Measurements from ENCODE around the gene C2orf76. TPM values are rescaled to one million over a fixed set of nuclear protein-coding genes. Genes with fewer than 3 reads are reported as not detected.

The C2orf76 gene
- total and polyA plus RNA-seq, 2 experiments from 2014 or later = 5.8 to 21.6 TPM

DNA sequence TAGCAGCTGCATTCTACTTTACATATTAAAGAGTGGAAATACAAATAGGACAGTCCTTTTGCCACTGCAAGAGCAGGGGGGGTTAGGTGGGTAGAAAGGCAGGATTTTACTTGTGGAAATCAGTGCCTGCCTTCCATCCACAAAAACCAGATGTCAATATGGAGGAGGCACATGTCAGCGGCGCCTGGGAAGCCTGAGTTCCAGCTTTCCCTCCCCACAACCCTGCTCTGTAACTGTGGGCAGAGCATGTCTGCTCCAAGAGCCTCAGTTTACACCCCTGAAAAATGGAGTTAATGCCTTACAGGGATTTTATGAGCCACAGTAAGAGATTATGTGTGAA lies 110.1 kb downstream of the C2orf76 start:
- H3K4me2 ChIP-seq = peak overlapping the region; percentile 55
- 0 out of 3 replicates have a peak overlapping the region, but pooled peaks have one; percentile 36 for H3K4me3 Mint-ChIP-seq

More for the DNA sequence above, 110.1 kb downstream of the C2orf76 start:
- TF ChIP-seq, protein P1, sequence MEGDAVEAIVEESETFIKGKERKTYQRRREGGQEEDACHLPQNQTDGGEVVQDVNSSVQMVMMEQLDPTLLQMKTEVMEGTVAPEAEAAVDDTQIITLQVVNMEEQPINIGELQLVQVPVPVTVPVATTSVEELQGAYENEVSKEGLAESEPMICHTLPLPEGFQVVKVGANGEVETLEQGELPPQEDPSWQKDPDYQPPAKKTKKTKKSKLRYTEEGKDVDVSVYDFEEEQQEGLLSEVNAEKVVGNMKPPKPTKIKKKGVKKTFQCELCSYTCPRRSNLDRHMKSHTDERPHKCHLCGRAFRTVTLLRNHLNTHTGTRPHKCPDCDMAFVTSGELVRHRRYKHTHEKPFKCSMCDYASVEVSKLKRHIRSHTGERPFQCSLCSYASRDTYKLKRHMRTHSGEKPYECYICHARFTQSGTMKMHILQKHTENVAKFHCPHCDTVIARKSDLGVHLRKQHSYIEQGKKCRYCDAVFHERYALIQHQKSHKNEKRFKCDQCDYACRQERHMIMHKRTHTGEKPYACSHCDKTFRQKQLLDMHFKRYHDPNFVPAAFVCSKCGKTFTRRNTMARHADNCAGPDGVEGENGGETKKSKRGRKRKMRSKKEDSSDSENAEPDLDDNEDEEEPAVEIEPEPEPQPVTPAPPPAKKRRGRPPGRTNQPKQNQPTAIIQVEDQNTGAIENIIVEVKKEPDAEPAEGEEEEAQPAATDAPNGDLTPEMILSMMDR (conservative IDR thresholded peaks at IDR 0.05; ENCODE audit: low read depth in 2 of 2) = no peak
- TF ChIP-seq STAT1 (IDR thresholded peaks at IDR 0.05; ENCODE audit: unreplicated experiment) (no peak), POLR2AphosphoS5 (IDR thresholded peaks at IDR 0.05; ENCODE audit: low read depth) (no peak), NANOG (IDR thresholded peaks at IDR 0.05; ENCODE audit: borderline replicate concordance) (no peak), ZNF331 (CRISPR knock-in tag; IDR thresholded peaks at IDR 0.05; ENCODE audit: low read depth) (no peak), EZH2 (IDR thresholded peaks at IDR 0.05; ENCODE audit: low read depth, unreplicated experiment) (no peak), ZNF114 (CRISPR knock-in tag; IDR thresholded peaks at IDR 0.05) (no peak), JUNB (IDR thresholded peaks at IDR 0.05; ENCODE audit: unreplicated experiment) (no peak), EZH2phosphoT487 (IDR thresholded peaks at IDR 0.05; ENCODE audit: unreplicated experiment) (no peak), CREB1 (CRISPR knock-in tag; IDR thresholded peaks at IDR 0.05; ENCODE audit: low read depth) (no peak)
- TF ChIP-seq, protein P2, sequence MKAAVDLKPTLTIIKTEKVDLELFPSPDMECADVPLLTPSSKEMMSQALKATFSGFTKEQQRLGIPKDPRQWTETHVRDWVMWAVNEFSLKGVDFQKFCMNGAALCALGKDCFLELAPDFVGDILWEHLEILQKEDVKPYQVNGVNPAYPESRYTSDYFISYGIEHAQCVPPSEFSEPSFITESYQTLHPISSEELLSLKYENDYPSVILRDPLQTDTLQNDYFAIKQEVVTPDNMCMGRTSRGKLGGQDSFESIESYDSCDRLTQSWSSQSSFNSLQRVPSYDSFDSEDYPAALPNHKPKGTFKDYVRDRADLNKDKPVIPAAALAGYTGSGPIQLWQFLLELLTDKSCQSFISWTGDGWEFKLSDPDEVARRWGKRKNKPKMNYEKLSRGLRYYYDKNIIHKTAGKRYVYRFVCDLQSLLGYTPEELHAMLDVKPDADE (IDR thresholded peaks at IDR 0.05) = no peak
- TF ChIP-seq, protein P3, sequence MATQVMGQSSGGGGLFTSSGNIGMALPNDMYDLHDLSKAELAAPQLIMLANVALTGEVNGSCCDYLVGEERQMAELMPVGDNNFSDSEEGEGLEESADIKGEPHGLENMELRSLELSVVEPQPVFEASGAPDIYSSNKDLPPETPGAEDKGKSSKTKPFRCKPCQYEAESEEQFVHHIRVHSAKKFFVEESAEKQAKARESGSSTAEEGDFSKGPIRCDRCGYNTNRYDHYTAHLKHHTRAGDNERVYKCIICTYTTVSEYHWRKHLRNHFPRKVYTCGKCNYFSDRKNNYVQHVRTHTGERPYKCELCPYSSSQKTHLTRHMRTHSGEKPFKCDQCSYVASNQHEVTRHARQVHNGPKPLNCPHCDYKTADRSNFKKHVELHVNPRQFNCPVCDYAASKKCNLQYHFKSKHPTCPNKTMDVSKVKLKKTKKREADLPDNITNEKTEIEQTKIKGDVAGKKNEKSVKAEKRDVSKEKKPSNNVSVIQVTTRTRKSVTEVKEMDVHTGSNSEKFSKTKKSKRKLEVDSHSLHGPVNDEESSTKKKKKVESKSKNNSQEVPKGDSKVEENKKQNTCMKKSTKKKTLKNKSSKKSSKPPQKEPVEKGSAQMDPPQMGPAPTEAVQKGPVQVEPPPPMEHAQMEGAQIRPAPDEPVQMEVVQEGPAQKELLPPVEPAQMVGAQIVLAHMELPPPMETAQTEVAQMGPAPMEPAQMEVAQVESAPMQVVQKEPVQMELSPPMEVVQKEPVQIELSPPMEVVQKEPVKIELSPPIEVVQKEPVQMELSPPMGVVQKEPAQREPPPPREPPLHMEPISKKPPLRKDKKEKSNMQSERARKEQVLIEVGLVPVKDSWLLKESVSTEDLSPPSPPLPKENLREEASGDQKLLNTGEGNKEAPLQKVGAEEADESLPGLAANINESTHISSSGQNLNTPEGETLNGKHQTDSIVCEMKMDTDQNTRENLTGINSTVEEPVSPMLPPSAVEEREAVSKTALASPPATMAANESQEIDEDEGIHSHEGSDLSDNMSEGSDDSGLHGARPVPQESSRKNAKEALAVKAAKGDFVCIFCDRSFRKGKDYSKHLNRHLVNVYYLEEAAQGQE (IDR thresholded peaks at IDR 0.05; ENCODE audit: unreplicated experiment) = no peak
- TF ChIP-seq, protein P4, sequence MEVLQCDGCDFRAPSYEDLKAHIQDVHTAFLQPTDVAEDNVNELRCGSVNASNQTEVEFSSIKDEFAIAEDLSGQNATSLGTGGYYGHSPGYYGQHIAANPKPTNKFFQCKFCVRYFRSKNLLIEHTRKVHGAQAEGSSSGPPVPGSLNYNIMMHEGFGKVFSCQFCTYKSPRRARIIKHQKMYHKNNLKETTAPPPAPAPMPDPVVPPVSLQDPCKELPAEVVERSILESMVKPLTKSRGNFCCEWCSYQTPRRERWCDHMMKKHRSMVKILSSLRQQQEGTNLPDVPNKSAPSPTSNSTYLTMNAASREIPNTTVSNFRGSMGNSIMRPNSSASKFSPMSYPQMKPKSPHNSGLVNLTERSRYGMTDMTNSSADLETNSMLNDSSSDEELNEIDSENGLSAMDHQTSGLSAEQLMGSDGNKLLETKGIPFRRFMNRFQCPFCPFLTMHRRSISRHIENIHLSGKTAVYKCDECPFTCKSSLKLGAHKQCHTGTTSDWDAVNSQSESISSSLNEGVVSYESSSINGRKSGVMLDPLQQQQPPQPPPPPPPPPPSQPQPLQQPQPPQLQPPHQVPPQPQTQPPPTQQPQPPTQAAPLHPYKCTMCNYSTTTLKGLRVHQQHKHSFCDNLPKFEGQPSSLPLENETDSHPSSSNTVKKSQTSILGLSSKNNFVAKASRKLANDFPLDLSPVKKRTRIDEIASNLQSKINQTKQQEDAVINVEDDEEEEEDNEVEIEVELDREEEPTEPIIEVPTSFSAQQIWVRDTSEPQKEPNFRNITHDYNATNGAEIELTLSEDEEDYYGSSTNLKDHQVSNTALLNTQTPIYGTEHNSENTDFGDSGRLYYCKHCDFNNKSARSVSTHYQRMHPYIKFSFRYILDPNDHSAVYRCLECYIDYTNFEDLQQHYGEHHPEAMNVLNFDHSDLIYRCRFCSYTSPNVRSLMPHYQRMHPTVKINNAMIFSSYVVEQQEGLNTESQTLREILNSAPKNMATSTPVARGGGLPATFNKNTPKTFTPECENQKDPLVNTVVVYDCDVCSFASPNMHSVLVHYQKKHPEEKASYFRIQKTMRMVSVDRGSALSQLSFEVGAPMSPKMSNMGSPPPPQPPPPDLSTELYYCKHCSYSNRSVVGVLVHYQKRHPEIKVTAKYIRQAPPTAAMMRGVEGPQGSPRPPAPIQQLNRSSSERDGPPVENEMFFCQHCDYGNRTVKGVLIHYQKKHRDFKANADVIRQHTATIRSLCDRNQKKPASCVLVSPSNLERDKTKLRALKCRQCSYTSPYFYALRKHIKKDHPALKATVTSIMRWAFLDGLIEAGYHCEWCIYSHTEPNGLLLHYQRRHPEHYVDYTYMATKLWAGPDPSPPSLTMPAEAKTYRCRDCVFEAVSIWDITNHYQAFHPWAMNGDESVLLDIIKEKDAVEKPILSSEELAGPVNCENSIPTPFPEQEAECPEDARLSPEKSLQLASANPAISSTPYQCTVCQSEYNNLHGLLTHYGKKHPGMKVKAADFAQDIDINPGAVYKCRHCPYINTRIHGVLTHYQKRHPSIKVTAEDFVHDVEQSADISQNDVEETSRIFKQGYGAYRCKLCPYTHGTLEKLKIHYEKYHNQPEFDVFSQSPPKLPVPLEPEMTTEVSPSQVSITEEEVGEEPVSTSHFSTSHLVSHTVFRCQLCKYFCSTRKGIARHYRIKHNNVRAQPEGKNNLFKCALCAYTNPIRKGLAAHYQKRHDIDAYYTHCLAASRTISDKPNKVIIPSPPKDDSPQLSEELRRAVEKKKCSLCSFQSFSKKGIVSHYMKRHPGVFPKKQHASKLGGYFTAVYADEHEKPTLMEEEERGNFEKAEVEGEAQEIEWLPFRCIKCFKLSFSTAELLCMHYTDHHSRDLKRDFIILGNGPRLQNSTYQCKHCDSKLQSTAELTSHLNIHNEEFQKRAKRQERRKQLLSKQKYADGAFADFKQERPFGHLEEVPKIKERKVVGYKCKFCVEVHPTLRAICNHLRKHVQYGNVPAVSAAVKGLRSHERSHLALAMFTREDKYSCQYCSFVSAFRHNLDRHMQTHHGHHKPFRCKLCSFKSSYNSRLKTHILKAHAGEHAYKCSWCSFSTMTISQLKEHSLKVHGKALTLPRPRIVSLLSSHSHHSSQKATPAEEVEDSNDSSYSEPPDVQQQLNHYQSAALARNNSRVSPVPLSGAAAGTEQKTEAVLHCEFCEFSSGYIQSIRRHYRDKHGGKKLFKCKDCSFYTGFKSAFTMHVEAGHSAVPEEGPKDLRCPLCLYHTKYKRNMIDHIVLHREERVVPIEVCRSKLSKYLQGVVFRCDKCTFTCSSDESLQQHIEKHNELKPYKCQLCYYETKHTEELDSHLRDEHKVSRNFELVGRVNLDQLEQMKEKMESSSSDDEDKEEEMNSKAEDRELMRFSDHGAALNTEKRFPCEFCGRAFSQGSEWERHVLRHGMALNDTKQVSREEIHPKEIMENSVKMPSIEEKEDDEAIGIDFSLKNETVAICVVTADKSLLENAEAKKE (CRISPR knock-in tag; IDR thresholded peaks at IDR 0.05) = no peak
- peaks cover 43% of the 10 kb centered on the region for H3K4me1 ChIP-seq (ENCODE audit: insufficient read depth)
- H4K20me1 ChIP-seq (replicated peaks; ENCODE audit: insufficient read depth) = no peaks in the 10 kb centered on the region
- ATAC-seq = no peak
- peak overlapping the region; percentile 94 for H3K27ac Mint-ChIP-seq
- H3K27ac ChIP-seq (ENCODE audit: low read depth) = peak overlapping the region; percentile 67
- H3K4me3 ChIP-seq = peak overlapping the region; percentile 29
- H3K27me3 ChIP-seq (ENCODE audit: insufficient read depth) = no peaks in the 10 kb centered on the region
- no peaks in the 10 kb centered on the region for H3K9me3 Mint-ChIP-seq
- no peak overlapping the region for H2AFZ ChIP-seq
- peaks cover 57% of the 10 kb centered on the region for H3K4me1 Mint-ChIP-seq
- peaks cover 34% of the 10 kb centered on the region for H3K36me3 Mint-ChIP-seq (ENCODE audit: low read depth)
- H3K79me2 ChIP-seq (replicated peaks; ENCODE audit: insufficient read depth) = no peaks in the 10 kb centered on the region
- DNase-seq (ENCODE audit: low spot score) = no peak
- H3F3A ChIP-seq (replicated peaks; ENCODE audit: low read depth) = peaks cover 6% of the 10 kb centered on the region; the same call in 1 of the 2 replicates
- 0 out of 2 replicates have a peak, but pooled peaks cover 5% of the 10 kb centered on the region for H3K36me3 ChIP-seq (ENCODE audit: insufficient read depth)
- H3K9me2 ChIP-seq (ENCODE audit: insufficient read depth) = no peaks in the 10 kb centered on the region
- H3K27me3 Mint-ChIP-seq (ENCODE audit: insufficient read depth, low read depth, poor library complexity) = peaks cover 11% of the 10 kb centered on the region

Measured in GM23338 (cell line).